Astrocyte (in vitro differentiated cells and primary cell): ENCODE data around the gene CREB5. TPM values are rescaled to one million over a fixed set of nuclear protein-coding genes. Genes with fewer than 3 reads are reported as not detected.

Experiments used
- DNase-seq: peaks from one replicate; pipeline ENCODE4 v3.0.0-alpha.2; 2010; ENCODE audit warnings: low read depth
- FAIRE-seq: peaks from 2 replicates; lab custom pipeline; 2011; peaks lifted over from hg19 to GRCh38; lab: Jason Lieb, UNC
- H2AFZ ChIP-seq: 2 replicates; pipeline ENCODE4 v1.6.0; 2012; ENCODE audit warnings: low read depth, low read length, inconsistent platforms
- H3K27ac ChIP-seq: 2 replicates; pipeline ENCODE4 v1.5.1; 2011; ENCODE audit warnings: low read depth, low read length, inconsistent platforms
- H3K27me3 ChIP-seq: 2 replicates; pipeline ENCODE4 v1.6.0; 2011; ENCODE audit warnings: low read length, inconsistent platforms; ENCODE audit not compliant: insufficient read depth
- H3K36me3 ChIP-seq: 2 replicates; pipeline ENCODE4 v1.5.1; 2011; ENCODE audit warnings: low read length, inconsistent platforms; ENCODE audit not compliant: insufficient read depth
- H3K4me1 ChIP-seq: 2 replicates; pipeline ENCODE4 v1.5.1; 2011; ENCODE audit warnings: low read length, inconsistent platforms; ENCODE audit not compliant: insufficient read depth
- H3K4me2 ChIP-seq: 2 replicates; pipeline ENCODE4 v1.6.0; 2012; ENCODE audit warnings: low read length, inconsistent platforms
- H3K4me3 ChIP-seq: 2 replicates; pipeline ENCODE4 v1.5.1; 2011; ENCODE audit warnings: low read depth, mild to moderate bottlenecking, low read length, inconsistent platforms; ENCODE audit not compliant: insufficient read depth
- H3K79me2 ChIP-seq: 2 replicates; pipeline ENCODE4 v1.6.0; 2012; ENCODE audit warnings: mild to moderate bottlenecking, low read length, inconsistent platforms; ENCODE audit not compliant: insufficient read depth
- H3K9ac ChIP-seq: 2 replicates; pipeline ENCODE4 v1.6.0; 2012; ENCODE audit warnings: mild to moderate bottlenecking, low read length, inconsistent platforms
- H3K9me3 ChIP-seq: 2 replicates; pipeline ENCODE4 v1.5.1; 2012; ENCODE audit warnings: low read depth, mild to moderate bottlenecking, low read length, inconsistent platforms; ENCODE audit not compliant: insufficient read depth
- H4K20me1 ChIP-seq: 2 replicates; pipeline ENCODE4 v1.6.0; 2012; ENCODE audit warnings: low read length, inconsistent platforms; ENCODE audit not compliant: insufficient read depth
- H3K27ac Mint-ChIP-seq: one replicate; pipeline ENCODE4 v1.8.0; 2021; ENCODE audit warnings: mild to moderate bottlenecking, mixed read lengths; ENCODE audit not compliant: unreplicated experiment
- H3K27me3 Mint-ChIP-seq: one replicate; pipeline ENCODE4 v1.8.0; 2021; ENCODE audit warnings: low read depth, mixed read lengths; ENCODE audit not compliant: unreplicated experiment
- H3K36me3 Mint-ChIP-seq: one replicate; pipeline ENCODE4 v1.8.0; 2021; ENCODE audit warnings: low read depth, mixed read lengths; ENCODE audit not compliant: unreplicated experiment
- H3K4me1 Mint-ChIP-seq: one replicate; pipeline ENCODE4 v1.8.0; 2021; ENCODE audit warnings: low read depth, mixed read lengths; ENCODE audit not compliant: unreplicated experiment
- H3K4me3 Mint-ChIP-seq: one replicate; pipeline ENCODE4 v1.8.0; 2021; ENCODE audit warnings: mild to moderate bottlenecking, moderate library complexity, mixed read lengths; ENCODE audit not compliant: unreplicated experiment
- H3K9me3 Mint-ChIP-seq: one replicate; pipeline ENCODE4 v1.8.0; 2021; ENCODE audit warnings: mild to moderate bottlenecking, mixed read lengths; ENCODE audit not compliant: unreplicated experiment
- EZH2 ChIP-seq: IDR thresholded peaks from 2 replicates; pipeline ENCODE4 v1.6.1; 2012; ENCODE audit warnings: mild to moderate bottlenecking, low read length, inconsistent platforms; ENCODE audit not compliant: insufficient read depth
- total RNA-seq: library from RNA; stranded (reverse); gene quantifications from 2 replicates; pipeline ENCODE4 v1.2.1, GENCODE V29; 2021
- TF ChIP-seq, protein P1 (sequence below): IDR thresholded peaks from 2 replicates; pipeline ENCODE4 v1.5.1; 2011; ENCODE audit warnings: low read depth, mild to moderate bottlenecking, inconsistent platforms, low read length, moderate library complexity; ENCODE audit not compliant: insufficient read depth

CREB5 gene
- total RNA-seq, 1 donor from 2014 or later = 25.4 TPM

GRCh38 chr7:28364082-28364481 lies 48.2 kb upstream of the CREB5 start:
- Histone ChIP-seq H3K9ac (no peak overlapping the region), H2AFZ (no peak overlapping the region), H3K27ac (no peak overlapping the region), H3K4me3 (no peak overlapping the region), H3K4me2 (no peak overlapping the region), H3K4me1 (peaks cover under 1% of the 10 kb centered on the region), H3K79me2 (no peaks in the 10 kb centered on the region), H3K9me3 (no peaks in the 10 kb centered on the region), H4K20me1 (no peaks in the 10 kb centered on the region), H3K27me3 (peaks cover 12% of the 10 kb centered on the region), H3K36me3 (no peaks in the 10 kb centered on the region)
- no peaks in the 10 kb centered on the region for H3K36me3 Mint-ChIP-seq
- H3K4me1 Mint-ChIP-seq = peaks cover 7% of the 10 kb centered on the region
- DNase-seq (no peak), FAIRE-seq (peak; percentile 13)
- H3K4me3 Mint-ChIP-seq = no peak overlapping the region
- peaks cover 2% of the 10 kb centered on the region for H3K27me3 Mint-ChIP-seq
- peaks cover 2% of the 10 kb centered on the region for H3K9me3 Mint-ChIP-seq
- H3K27ac Mint-ChIP-seq = no peak overlapping the region
- TF ChIP-seq, protein P1, sequence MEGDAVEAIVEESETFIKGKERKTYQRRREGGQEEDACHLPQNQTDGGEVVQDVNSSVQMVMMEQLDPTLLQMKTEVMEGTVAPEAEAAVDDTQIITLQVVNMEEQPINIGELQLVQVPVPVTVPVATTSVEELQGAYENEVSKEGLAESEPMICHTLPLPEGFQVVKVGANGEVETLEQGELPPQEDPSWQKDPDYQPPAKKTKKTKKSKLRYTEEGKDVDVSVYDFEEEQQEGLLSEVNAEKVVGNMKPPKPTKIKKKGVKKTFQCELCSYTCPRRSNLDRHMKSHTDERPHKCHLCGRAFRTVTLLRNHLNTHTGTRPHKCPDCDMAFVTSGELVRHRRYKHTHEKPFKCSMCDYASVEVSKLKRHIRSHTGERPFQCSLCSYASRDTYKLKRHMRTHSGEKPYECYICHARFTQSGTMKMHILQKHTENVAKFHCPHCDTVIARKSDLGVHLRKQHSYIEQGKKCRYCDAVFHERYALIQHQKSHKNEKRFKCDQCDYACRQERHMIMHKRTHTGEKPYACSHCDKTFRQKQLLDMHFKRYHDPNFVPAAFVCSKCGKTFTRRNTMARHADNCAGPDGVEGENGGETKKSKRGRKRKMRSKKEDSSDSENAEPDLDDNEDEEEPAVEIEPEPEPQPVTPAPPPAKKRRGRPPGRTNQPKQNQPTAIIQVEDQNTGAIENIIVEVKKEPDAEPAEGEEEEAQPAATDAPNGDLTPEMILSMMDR = no peak
- no peak for TF ChIP-seq EZH2

GRCh38 chr7:28369523-28369922 lies 42.8 kb upstream of the CREB5 start:
- Histone ChIP-seq H2AFZ (no peak overlapping the region), H4K20me1 (no peaks in the 10 kb centered on the region), H3K4me3 (no peak overlapping the region), H3K27ac (no peak overlapping the region), H3K4me2 (no peak overlapping the region), H3K9ac (no peak overlapping the region), H3K36me3 (no peaks in the 10 kb centered on the region), H3K79me2 (no peaks in the 10 kb centered on the region), H3K9me3 (no peaks in the 10 kb centered on the region), H3K27me3 (peaks cover 12% of the 10 kb centered on the region), H3K4me1 (no peaks in the 10 kb centered on the region)
- H3K27ac Mint-ChIP-seq = no peak overlapping the region
- DNase-seq (no peak), FAIRE-seq (no peak)
- no peak overlapping the region for H3K4me3 Mint-ChIP-seq
- H3K27me3 Mint-ChIP-seq = peaks cover 2% of the 10 kb centered on the region
- no peaks in the 10 kb centered on the region for H3K36me3 Mint-ChIP-seq
- TF ChIP-seq, protein P1 = no peak
- TF ChIP-seq EZH2 = no peak
- H3K4me1 Mint-ChIP-seq = no peaks in the 10 kb centered on the region
- peaks cover 2% of the 10 kb centered on the region for H3K9me3 Mint-ChIP-seq

- H3K4me1 Mint-ChIP-seq = no peaks in the 10 kb centered on the region
- no peak overlapping the region for H3K9ac ChIP-seq
- no peaks in the 10 kb centered on the region for H3K9me3 ChIP-seq
- TF ChIP-seq, protein P1 = no peak
- TF ChIP-seq EZH2 = no peak
- no peaks in the 10 kb centered on the region for H3K36me3 ChIP-seq
- H3K27ac ChIP-seq = no peak overlapping the region
- H4K20me1 ChIP-seq = no peaks in the 10 kb centered on the region
- H2AFZ ChIP-seq = no peak overlapping the region
- H3K4me2 ChIP-seq = no peak overlapping the region
- H3K79me2 ChIP-seq = no peaks in the 10 kb centered on the region
- no peak for FAIRE-seq
- peaks cover 9% of the 10 kb centered on the region for H3K27me3 ChIP-seq
- peaks cover 2% of the 10 kb centered on the region for H3K9me3 Mint-ChIP-seq
- H3K27ac Mint-ChIP-seq = no peak overlapping the region
- H3K4me3 ChIP-seq = no peak overlapping the region
- DNase-seq = no peak
- H3K4me1 ChIP-seq = no peaks in the 10 kb centered on the region
- no peak overlapping the region for H3K4me3 Mint-ChIP-seq
- no peaks in the 10 kb centered on the region for H3K36me3 Mint-ChIP-seq
- peaks cover 2% of the 10 kb centered on the region for H3K27me3 Mint-ChIP-seq
Measured at GRCh38 chr7:28371846-28372245, 40.5 kb upstream of the CREB5 start.
